SK-N-SH (cell line): ENCODE data around the gene EIF1. TPM values are rescaled to one million over a fixed set of nuclear protein-coding genes. Genes with fewer than 3 reads are reported as not detected.
A peak's percentile ranks its signal among the peaks of the same experiment; 100 is the strongest.

Source experiments
- CTCF ChIA-PET: fragments of 300-600, 350-600 bp; formaldehyde crosslinking; extraction: SDS; loops from one replicate; lab custom pipeline; 2021; lab: Yijun Ruan, JAX
- POLR2A ChIA-PET: fragments of 350-600 bp; sonication (Branson Sonifier 250); formaldehyde crosslinking; extraction: SDS; loops from one replicate; lab custom pipeline; 2020; ENCODE audit warnings: antibody characterized with exemption, inconsistent platforms; lab: Yijun Ruan, JAX
- DNase-seq: peaks from one replicate; pipeline ENCODE4 v3.0.0; 2012
- H2AFZ ChIP-seq: fragments of 200-600 bp; sonication (generic); 2 replicates; pipeline ENCODE4 v1.8.1; 2016; ENCODE audit warnings: antibody characterized with exemption, mild to moderate bottlenecking, low read depth
- H3F3A ChIP-seq: fragments of 200-600 bp; sonication (generic); replicated peaks from 2 replicates; pipeline ENCODE3; 2016; ENCODE audit warnings: antibody characterized with exemption, mild to moderate bottlenecking; ENCODE audit not compliant: insufficient read depth
- H3K27ac ChIP-seq, 2 experiments: fragments of 200-500 bp in 1 of 2; fragments of 200-600 bp in 1 of 2; sonication (Bioruptor generic) in 1 of 2; sonication (generic), shearing (Covaris generic) in 1 of 2; 2 replicates each; pipeline versions ENCODE4 v1.5.1 to v1.6.1; 2014 to 2016; ENCODE audit warnings: low read depth in 2 of 2, inconsistent platforms in 1 of 2, low read length in 1 of 2, mild to moderate bottlenecking in 1 of 2, mixed read lengths in 1 of 2
- H3K27me3 ChIP-seq: fragments of 200-600 bp; sonication (generic), shearing (Covaris generic); 2 replicates; pipeline ENCODE4 v1.6.1; 2016; ENCODE audit warnings: mixed run types; ENCODE audit not compliant: insufficient read depth
- H3K36me3 ChIP-seq, 2 experiments: fragments of 200-500 bp in 1 of 2; fragments of 200-600 bp in 1 of 2; sonication (Bioruptor generic) in 1 of 2; sonication (generic) in 1 of 2; replicated peaks in 1 of 2; 2 replicates each; pipeline versions ENCODE3 to v1.5.1; 2014 to 2016; ENCODE audit warnings: low read length in 1 of 2, mild to moderate bottlenecking in 1 of 2; ENCODE audit not compliant: insufficient read depth in 2 of 2, control insufficient read depth in 1 of 2
- H3K4me1 ChIP-seq, 2 experiments: fragments of 200-500 bp in 1 of 2; fragments of 200-600 bp in 1 of 2; sonication (Bioruptor generic) in 1 of 2; sonication (generic), shearing (Covaris generic) in 1 of 2; 2 replicates each; pipeline versions ENCODE4 v1.5.1 to v1.6.1; 2014 to 2016; ENCODE audit warnings: low read depth in 1 of 2, low read length in 1 of 2, mixed run types in 1 of 2; ENCODE audit not compliant: insufficient read depth in 2 of 2, control insufficient read depth in 1 of 2
- H3K4me2 ChIP-seq: fragments of 200-600 bp; sonication (generic), shearing (Covaris generic); 2 replicates; pipeline ENCODE4 v1.6.1; 2017; ENCODE audit warnings: mixed run types
- H3K4me3 ChIP-seq, 2 experiments: fragments of 200-500 bp in 1 of 2; fragments of 200-600 bp in 1 of 2; sonication (Bioruptor generic) in 1 of 2; sonication (generic), shearing (Covaris generic) in 1 of 2; 2 replicates each; pipeline versions ENCODE4 v1.5.1 to v1.8.1; 2014 to 2016; ENCODE audit warnings: low read depth in 2 of 2, inconsistent platforms in 1 of 2, low read length in 1 of 2, mild to moderate bottlenecking in 1 of 2, mixed read lengths in 1 of 2, moderate library complexity in 1 of 2
- H3K79me2 ChIP-seq: fragments of 200-600 bp; sonication (generic); 2 replicates; pipeline ENCODE4 v1.8.1; 2017; ENCODE audit warnings: mild to moderate bottlenecking; ENCODE audit not compliant: insufficient read depth
- H3K9ac ChIP-seq: fragments of 200-600 bp; sonication (generic); 2 replicates; pipeline ENCODE4 v1.6.1; 2017; ENCODE audit warnings: mixed run types
- H3K9me2 ChIP-seq: fragments of 200-600 bp; sonication (generic); 2 replicates; pipeline ENCODE4 v1.6.1; 2017; ENCODE audit warnings: mixed run types
- H3K9me3 ChIP-seq: fragments of 200-600 bp; sonication (generic); 2 replicates; pipeline ENCODE4 v1.6.1; 2017; ENCODE audit warnings: mixed run types, mild to moderate bottlenecking, moderate library complexity
- H4K20me1 ChIP-seq: fragments of 200-600 bp; sonication (generic); 2 replicates; pipeline ENCODE4 v1.6.1; 2017; ENCODE audit warnings: mild to moderate bottlenecking, mixed run types; ENCODE audit not compliant: insufficient read depth
- ELF1 ChIP-seq: IDR thresholded peaks from 2 replicates; pipeline ENCODE4 v1.4.0; 2012
- GABPA ChIP-seq: IDR thresholded peaks from 2 replicates; pipeline ENCODE4 v1.4.0; 2012; ENCODE audit warnings: low read depth, mild to moderate bottlenecking
- JUND ChIP-seq: IDR thresholded peaks from 2 replicates; pipeline ENCODE4 v1.4.0; 2012
- MEF2A ChIP-seq: IDR thresholded peaks from 2 replicates; pipeline ENCODE4 v1.4.0; 2012; ENCODE audit warnings: low read depth, borderline replicate concordance
- NFIC ChIP-seq: IDR thresholded peaks from 2 replicates; pipeline ENCODE4 v1.4.0; 2012; ENCODE audit warnings: borderline replicate concordance
- NRF1 ChIP-seq: IDR thresholded peaks from 2 replicates; pipeline ENCODE4 v1.6.1; 2012; ENCODE audit warnings: low read depth, mild to moderate bottlenecking, low read length
- RXRA ChIP-seq: IDR thresholded peaks from 2 replicates; pipeline ENCODE4 v1.4.0; 2012; ENCODE audit warnings: low read depth, mild to moderate bottlenecking, borderline replicate concordance
- SMC3 ChIP-seq: IDR thresholded peaks from 2 replicates; pipeline ENCODE4 v1.6.1; 2012; ENCODE audit warnings: low read depth, low read length, improper control_type of control experiment
- TAF1 ChIP-seq: IDR thresholded peaks from 2 replicates; pipeline ENCODE4 v1.6.1; 2012; ENCODE audit warnings: low read depth, mild to moderate bottlenecking, low read length, moderate library complexity, borderline replicate concordance
- TCF12 ChIP-seq: IDR thresholded peaks from 2 replicates; pipeline ENCODE4 v1.4.0; 2012
- YY1 ChIP-seq: IDR thresholded peaks from 2 replicates; pipeline ENCODE4 v1.4.0; 2012; ENCODE audit warnings: low read depth, mild to moderate bottlenecking
- WGBS: methylation state at CpG from one replicate; pipeline ENCODE4 v1.1.6; 2017; ENCODE audit warnings: low lambda C conversion rate; 5-methylcytosine and 5-hydroxymethylcytosine counted together
- polyA plus RNA-seq, 3 experiments: library from polyadenylated mRNA; depleted of rRNA; stranded (reverse); fragments of >200 nt; gene quantifications; 2 replicates each; pipeline ENCODE4 v1.2.3, GENCODE V29; 2012
- TF ChIP-seq, protein P1 (sequence below): IDR thresholded peaks from 2 replicates; pipeline ENCODE4; 2012
- TF ChIP-seq, protein P2 (sequence below): IDR thresholded peaks from 2 replicates; pipeline ENCODE4 v1.4.0; 2012; ENCODE audit warnings: low read depth
- TF ChIP-seq, protein P3 (sequence below): fragments of 150-350 bp; IDR thresholded peaks from 2 replicates; pipeline ENCODE4 v1.6.1; 2016; ENCODE audit warnings: mild to moderate bottlenecking, low read depth, low read length
- TF ChIP-seq, protein P4 (sequence below): IDR thresholded peaks from 2 replicates; pipeline ENCODE4 v1.4.0; 2012; ENCODE audit warnings: low read depth, borderline replicate concordance
- TF ChIP-seq, protein P5 (sequence below): IDR thresholded peaks from 2 replicates; pipeline ENCODE4 v1.4.0; 2012; ENCODE audit warnings: low read depth, borderline replicate concordance
- TF ChIP-seq, protein P6 (sequence below): IDR thresholded peaks from 2 replicates; pipeline ENCODE4 v1.6.1; 2012; ENCODE audit warnings: mild to moderate bottlenecking, low read depth, low read length, moderate library complexity

The EIF1 gene
- polyA plus RNA-seq, 1 of the 3 experiments (the other 2 are of a cell fraction): 300 TPM

DNA sequence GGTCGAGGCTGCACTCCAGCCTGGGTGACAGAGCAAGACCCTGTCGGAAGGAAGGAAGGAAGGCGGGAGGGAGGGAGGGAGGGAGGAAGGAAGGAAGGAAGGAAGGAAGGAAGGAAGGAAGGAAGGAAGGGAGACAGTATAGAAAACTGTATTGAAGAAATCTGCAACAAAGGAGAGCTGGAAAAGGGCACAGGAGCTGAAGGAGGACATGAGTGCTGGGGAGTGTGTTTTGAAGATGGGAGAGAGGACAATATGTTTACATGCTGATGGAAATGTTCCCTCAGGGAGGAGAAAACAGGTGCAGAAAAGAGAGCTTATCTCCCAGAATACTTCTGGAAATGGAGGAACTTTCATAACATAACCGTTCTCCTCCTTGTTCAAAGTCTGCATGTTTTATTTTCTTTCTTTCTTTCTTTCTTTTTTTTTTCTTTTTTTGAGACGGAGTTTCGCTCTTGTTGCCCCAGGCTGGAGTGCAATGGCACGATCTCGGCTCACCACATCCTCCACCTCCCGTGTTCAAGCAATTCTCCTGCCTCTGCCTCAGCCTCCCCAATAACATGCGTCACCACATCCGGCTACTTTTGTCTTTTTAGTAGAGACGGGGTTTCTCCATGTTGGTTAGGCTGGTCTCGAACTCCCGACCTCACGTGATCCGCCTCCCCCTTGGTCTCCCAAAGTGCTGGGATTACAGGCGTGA is 48.4 kb downstream of the EIF1 start:
- ChIA-PET CTCF (interaction anchor here (0.5 to 24.8 kb wide), 36 partner anchors 9 to 281 kb away, joined by 3 to 405 read pairs (median 4); partner anchors contain the start of genes FKBP10, JUP, KLHL11 and ODAD4), POLR2A (interaction anchor here (1.5 kb wide), 1 partner anchor 64 kb away, joined by 7 read pairs; no protein-coding TSS in a partner anchor)
- Histone ChIP-seq H3K27me3 (peaks cover 51% of the 10 kb centered on the region), H3K4me2 (no peak overlapping the region), H3K4me3 (no peak overlapping the region), H3K9me2 (no peaks in the 10 kb centered on the region), H3K27ac (no peak overlapping the region), H3K36me3 (no peaks in the 10 kb centered on the region), H4K20me1 (no peaks in the 10 kb centered on the region), H3F3A (no peaks in the 10 kb centered on the region), H3K9me3 (no peaks in the 10 kb centered on the region), H3K79me2 (no peaks in the 10 kb centered on the region), H3K9ac (no peak overlapping the region), H3K4me1 (peaks cover 0 to 15% of the 10 kb centered on the region in 2 experiments; a peak in 1 of 4 replicates), H2AFZ (no peak overlapping the region)
- TF ChIP-seq ELF1 (no peak), NFIC (no peak), JUND (no peak), MEF2A (no peak), TCF12 (no peak), YY1 (no peak)
- TF ChIP-seq, protein P1, sequence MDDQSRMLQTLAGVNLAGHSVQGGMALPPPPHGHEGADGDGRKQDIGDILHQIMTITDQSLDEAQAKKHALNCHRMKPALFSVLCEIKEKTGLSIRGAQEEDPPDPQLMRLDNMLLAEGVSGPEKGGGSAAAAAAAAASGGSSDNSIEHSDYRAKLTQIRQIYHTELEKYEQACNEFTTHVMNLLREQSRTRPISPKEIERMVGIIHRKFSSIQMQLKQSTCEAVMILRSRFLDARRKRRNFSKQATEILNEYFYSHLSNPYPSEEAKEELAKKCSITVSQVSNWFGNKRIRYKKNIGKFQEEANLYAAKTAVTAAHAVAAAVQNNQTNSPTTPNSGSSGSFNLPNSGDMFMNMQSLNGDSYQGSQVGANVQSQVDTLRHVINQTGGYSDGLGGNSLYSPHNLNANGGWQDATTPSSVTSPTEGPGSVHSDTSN: no peak
- TF ChIP-seq, protein P2, sequence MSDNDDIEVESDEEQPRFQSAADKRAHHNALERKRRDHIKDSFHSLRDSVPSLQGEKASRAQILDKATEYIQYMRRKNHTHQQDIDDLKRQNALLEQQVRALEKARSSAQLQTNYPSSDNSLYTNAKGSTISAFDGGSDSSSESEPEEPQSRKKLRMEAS: no peak
- TF ChIP-seq, protein P3, sequence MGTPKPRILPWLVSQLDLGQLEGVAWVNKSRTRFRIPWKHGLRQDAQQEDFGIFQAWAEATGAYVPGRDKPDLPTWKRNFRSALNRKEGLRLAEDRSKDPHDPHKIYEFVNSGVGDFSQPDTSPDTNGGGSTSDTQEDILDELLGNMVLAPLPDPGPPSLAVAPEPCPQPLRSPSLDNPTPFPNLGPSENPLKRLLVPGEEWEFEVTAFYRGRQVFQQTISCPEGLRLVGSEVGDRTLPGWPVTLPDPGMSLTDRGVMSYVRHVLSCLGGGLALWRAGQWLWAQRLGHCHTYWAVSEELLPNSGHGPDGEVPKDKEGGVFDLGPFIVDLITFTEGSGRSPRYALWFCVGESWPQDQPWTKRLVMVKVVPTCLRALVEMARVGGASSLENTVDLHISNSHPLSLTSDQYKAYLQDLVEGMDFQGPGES: no peak
- TF ChIP-seq, protein P4, sequence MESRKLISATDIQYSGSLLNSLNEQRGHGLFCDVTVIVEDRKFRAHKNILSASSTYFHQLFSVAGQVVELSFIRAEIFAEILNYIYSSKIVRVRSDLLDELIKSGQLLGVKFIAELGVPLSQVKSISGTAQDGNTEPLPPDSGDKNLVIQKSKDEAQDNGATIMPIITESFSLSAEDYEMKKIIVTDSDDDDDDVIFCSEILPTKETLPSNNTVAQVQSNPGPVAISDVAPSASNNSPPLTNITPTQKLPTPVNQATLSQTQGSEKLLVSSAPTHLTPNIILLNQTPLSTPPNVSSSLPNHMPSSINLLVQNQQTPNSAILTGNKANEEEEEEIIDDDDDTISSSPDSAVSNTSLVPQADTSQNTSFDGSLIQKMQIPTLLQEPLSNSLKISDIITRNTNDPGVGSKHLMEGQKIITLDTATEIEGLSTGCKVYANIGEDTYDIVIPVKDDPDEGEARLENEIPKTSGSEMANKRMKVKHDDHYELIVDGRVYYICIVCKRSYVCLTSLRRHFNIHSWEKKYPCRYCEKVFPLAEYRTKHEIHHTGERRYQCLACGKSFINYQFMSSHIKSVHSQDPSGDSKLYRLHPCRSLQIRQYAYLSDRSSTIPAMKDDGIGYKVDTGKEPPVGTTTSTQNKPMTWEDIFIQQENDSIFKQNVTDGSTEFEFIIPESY: no peak
- WGBS: 17% methylated on average over 17 of the region's 17 CpGs
- no peak for DNase-seq

DNA sequence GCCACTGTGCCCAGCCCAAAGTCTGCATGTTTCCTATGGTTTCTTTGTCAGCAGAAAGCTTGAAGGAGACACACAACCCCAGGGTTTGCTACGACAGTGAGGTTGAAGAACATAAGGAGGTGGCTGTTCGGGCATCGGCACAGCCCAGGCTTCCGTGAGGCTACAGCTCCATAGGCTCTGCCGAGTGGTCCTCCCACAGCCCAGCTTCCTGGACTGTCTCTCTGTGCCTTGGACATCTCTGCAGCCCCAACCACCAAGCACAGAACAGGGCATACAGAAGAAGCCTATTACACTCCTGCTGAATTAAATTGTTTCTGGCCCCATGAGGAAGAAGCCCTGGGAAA is 49.0 kb downstream of the EIF1 start:
- Histone ChIP-seq H3F3A (no peaks in the 10 kb centered on the region), H3K4me1 (peaks cover 0 to 15% of the 10 kb centered on the region in 2 experiments; a peak in 1 of 4 replicates), H2AFZ (no peak overlapping the region), H3K4me2 (no peak overlapping the region), H3K27ac (no peak overlapping the region), H4K20me1 (no peaks in the 10 kb centered on the region), H3K79me2 (no peaks in the 10 kb centered on the region), H3K9me2 (no peaks in the 10 kb centered on the region), H3K9me3 (no peaks in the 10 kb centered on the region), H3K36me3 (no peaks in the 10 kb centered on the region), H3K9ac (no peak overlapping the region), H3K4me3 (peak overlapping the region in 1 of 2 experiments; percentile 1; a peak in 1 of 4 replicates), H3K27me3 (peaks cover 45% of the 10 kb centered on the region)
- POLR2A ChIA-PET: interaction anchor here (1.5 kb wide), 1 partner anchor 64 kb away, joined by 7 read pairs; no protein-coding TSS in a partner anchor
- WGBS: 10% methylated on average over 4 of the region's 5 CpGs
- TF ChIP-seq TAF1 (no peak), YY1 (no peak), NRF1 (no peak), GABPA (no peak), RXRA (no peak), SMC3 (no peak)
- TF ChIP-seq, protein P5, sequence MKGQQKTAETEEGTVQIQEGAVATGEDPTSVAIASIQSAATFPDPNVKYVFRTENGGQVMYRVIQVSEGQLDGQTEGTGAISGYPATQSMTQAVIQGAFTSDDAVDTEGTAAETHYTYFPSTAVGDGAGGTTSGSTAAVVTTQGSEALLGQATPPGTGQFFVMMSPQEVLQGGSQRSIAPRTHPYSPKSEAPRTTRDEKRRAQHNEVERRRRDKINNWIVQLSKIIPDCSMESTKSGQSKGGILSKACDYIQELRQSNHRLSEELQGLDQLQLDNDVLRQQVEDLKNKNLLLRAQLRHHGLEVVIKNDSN: no peak
- TF ChIP-seq, protein P1: no peak
- TF ChIP-seq, protein P6, sequence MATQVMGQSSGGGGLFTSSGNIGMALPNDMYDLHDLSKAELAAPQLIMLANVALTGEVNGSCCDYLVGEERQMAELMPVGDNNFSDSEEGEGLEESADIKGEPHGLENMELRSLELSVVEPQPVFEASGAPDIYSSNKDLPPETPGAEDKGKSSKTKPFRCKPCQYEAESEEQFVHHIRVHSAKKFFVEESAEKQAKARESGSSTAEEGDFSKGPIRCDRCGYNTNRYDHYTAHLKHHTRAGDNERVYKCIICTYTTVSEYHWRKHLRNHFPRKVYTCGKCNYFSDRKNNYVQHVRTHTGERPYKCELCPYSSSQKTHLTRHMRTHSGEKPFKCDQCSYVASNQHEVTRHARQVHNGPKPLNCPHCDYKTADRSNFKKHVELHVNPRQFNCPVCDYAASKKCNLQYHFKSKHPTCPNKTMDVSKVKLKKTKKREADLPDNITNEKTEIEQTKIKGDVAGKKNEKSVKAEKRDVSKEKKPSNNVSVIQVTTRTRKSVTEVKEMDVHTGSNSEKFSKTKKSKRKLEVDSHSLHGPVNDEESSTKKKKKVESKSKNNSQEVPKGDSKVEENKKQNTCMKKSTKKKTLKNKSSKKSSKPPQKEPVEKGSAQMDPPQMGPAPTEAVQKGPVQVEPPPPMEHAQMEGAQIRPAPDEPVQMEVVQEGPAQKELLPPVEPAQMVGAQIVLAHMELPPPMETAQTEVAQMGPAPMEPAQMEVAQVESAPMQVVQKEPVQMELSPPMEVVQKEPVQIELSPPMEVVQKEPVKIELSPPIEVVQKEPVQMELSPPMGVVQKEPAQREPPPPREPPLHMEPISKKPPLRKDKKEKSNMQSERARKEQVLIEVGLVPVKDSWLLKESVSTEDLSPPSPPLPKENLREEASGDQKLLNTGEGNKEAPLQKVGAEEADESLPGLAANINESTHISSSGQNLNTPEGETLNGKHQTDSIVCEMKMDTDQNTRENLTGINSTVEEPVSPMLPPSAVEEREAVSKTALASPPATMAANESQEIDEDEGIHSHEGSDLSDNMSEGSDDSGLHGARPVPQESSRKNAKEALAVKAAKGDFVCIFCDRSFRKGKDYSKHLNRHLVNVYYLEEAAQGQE: no peak
- no peak for DNase-seq
- CTCF ChIA-PET: interaction anchor here (0.5 to 24.8 kb wide), 36 partner anchors 8 to 281 kb away, joined by 3 to 405 read pairs (median 4); partner anchors contain the start of genes FKBP10, JUP, KLHL11 and ODAD4
